HG03103 (cell line): ENCODE data around the gene GRHL1.
"Not testable (repeated sequence)": the region's sequence is repeated elsewhere in the genome, so short reads cannot be mapped to it uniquely, and the experiment has no call there.

ENCODE experiments used
- ATAC-seq: cut with Tn5 transposase; IDR thresholded peaks from one replicate; pipeline ENCODE4 v1.9.1; 2021; ENCODE audit warnings: low read depth; ENCODE audit not compliant: unreplicated experiment

The GRHL1 gene

DNA sequence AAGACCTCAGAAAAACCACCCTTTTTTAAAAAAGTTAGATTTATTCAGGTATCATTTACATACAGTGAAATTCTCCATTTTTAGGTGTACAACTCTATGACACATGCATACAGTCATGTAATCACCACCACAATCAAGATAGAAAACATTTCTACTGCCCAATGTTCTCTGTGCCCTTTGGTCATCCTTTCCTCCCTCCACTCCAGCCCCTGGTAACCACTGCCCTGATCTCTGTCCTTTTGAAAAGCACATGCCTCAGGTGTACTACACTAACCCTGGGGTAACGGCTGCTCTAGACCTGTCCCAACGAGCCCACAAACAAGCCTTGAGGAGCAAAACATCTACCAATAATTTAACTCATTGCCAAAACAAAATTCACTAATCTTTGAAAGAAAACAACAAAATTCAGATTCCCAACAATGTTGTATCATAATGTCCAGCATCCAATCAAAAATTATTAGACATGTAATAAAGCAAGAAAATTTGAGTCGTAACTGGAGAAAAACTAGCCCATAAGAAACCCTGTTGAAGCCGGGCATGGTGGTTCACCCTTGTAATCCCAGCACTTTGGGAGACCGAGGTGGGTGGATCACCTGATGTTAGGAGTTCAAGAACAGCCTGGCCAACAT is 65.9 kb downstream of the GRHL1 start:
- ATAC-seq, result no peak

- no peak for ATAC-seq
These were observed 67.7 kb downstream of the GRHL1 start for GRCh38 chr2:10019174-10019573.

GRCh38 chr2:10019602-10020400 is 68.3 kb downstream of the GRHL1 start:
- no peak for ATAC-seq

GRCh38 chr2:10022041-10022421 is 70.5 kb downstream of the GRHL1 start:
- ATAC-seq, result no peak

DNA sequence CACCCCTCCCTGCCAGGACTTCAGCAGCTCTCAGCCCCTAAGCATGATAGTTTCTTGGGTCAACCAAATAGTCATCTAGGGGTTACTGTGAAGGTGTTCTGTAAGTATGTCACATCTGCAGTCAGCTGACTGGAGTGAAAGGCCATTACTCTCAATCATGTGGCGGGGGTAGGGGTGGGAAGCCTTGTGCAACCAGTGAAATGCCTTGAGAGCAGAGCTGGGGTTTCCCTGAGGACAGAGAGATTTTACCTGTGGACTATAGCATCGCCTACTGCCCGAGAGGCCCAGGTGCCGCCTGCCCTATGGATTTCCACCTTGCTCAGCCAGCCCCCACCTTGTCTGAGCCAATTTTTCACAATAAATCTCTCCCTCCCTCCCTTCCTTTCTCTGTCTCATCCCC is 71.0 kb downstream of the GRHL1 start:
- ATAC-seq, result no peak

GRCh38 chr2:10022966-10023662 is 71.6 kb downstream of the GRHL1 start:
- ATAC-seq, result no peak

DNA sequence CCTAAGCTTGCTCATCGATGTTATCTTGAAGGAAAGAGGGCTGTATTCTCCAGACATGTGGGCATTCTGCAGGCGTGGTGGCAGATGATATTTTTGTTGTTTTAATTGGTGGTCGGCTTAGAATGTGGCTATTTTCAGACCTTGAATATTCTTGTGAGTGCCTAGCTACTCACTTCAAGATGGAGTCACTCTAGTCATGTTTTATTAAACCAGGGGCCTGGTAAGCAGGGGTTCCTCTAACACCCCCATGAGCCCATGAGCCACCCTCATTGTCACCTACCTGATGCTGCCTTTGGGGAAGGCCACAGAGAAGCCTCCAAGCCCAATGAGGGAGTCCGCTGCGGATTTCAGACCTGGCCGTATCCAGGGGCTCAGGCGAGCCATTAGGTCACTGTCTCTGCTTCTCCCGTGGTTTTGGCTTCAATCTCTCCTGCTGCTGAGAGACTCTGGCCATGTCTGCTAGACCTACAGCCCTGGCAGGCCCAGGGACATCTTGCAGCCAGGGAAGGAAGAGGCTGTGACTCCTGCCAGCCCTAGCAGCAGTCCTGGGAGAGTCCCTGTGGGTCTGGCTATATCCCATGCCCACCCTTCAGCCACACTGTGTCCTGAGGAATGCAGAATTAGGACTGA is 75.6 kb downstream of the GRHL1 start:
- ATAC-seq, result no peak

DNA sequence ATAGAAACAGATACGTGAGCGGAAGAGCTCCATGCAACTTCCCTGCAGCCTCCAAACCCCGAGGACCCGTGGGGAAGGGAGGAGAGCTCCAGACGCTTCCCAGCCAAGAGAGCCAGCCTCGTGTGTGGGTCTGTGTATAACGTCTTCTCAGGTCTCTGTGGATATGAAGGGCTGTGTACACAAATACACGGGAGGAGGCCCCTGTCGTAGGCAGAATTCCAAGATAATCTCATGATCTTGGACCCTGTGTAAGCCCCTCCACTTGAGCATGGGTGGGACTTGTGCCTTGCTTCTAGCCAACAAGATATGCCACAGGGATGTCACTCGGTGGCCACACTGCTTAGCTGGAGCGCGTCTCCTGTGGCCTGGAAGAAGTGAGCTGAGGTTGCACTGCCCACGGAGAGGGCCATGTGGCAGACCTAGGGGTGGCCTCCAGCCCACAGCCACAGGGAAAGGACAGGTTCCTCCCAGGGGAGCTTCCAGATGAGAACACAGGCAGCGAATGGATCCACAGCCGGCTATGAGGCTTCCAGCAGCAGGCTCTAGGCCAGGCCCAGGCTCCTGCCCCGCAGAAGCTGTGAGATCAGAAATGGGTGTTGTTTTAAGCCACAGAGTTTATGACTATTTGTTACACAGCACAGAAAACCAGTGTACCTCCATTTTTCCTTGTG is 76.3 kb downstream of the GRHL1 start:
- ATAC-seq, result no peak

GRCh38 chr2:10028407-10028987 is 77.0 kb downstream of the GRHL1 start:
- ATAC-seq, result no peak

DNA sequence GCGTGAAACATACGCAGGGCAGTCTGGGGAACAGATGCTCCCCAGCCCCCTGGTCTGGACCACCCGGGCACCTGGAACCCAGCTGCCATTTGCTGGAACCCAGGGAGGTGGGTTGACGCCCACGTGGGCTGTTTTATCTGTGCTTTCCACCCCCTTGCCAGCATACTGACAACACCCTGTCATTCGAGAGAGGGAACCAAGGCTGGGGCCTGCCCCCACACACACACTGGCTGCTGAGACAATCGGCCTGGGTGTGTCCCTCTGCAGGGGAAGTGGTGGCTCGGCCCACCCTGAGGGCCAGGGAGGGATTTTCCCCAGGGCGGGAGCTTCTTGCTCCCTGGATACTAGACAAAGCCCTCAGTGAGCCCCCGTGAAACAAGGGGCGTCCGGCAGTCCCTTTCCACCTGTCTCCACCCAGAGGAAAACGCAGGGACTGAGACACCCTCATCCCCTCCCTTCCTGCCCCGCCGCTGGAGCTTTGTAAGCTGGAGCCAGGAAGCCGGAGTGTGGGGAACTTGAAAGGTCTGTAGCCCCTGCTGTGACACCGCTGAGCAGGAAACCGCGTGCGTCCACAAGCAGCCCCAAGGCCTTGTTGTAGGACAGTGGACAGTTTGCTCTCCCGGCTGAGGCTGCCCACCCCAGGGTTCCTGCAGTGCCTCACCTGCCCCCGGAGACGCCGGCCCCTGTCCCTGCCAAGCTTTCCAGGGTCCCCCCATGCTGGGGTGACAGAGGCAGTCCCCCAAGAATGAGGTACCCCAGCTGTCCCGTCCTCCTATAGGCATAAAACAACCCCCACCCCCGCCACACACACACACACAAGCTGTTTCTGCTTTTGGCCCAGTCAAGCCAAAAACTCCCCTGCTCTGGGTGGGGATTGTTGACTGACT is 77.7 kb downstream of the GRHL1 start:
- no peak for ATAC-seq

GRCh38 chr2:10029875-10030223 is 78.4 kb downstream of the GRHL1 start:
- ATAC-seq, result no peak

- no peak for ATAC-seq
These were observed 78.8 kb downstream of the GRHL1 start for GRCh38 chr2:10030311-10030736.

DNA sequence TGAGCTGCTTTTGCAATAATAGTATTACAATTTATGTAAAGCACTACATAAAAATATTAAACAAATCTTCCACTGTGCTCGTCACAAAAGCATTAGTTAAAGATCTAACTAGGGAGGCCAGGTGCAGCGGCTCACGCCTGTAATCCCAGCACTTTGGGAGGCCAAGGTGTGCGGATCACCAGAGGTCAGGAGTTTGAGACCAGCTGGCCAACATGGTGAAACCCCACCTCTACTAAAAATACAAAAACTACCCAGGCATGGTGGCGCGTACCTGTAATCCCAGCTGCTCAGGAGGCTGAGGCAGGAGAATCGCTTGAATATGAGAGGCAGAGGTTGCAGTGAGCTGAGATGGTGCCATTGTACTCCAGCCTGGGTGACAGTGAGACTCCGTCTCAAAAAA is 79.3 kb downstream of the GRHL1 start:
- not testable (repeated sequence) for ATAC-seq

- no peak for ATAC-seq
These were observed 80.6 kb downstream of the GRHL1 start for GRCh38 chr2:10031886-10032745.

DNA sequence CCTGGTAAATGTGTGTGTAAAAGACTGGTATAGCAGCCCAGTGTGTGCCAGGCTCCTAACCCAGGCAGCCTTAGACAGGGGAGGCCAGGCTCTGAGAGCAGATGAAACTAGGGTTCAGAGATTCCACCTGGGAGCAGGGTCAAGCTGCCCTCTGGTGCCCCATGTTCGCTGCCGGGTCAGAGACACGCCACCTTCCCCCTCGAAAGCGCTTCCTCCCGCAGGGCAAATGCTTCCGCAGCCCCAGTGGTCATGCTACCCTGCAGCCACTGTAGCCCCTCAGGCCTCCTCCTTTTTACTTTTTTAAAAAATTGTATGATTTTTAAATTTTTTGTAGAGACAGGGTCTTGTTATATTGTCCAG is 81.2 kb downstream of the GRHL1 start:
- no peak for ATAC-seq

DNA sequence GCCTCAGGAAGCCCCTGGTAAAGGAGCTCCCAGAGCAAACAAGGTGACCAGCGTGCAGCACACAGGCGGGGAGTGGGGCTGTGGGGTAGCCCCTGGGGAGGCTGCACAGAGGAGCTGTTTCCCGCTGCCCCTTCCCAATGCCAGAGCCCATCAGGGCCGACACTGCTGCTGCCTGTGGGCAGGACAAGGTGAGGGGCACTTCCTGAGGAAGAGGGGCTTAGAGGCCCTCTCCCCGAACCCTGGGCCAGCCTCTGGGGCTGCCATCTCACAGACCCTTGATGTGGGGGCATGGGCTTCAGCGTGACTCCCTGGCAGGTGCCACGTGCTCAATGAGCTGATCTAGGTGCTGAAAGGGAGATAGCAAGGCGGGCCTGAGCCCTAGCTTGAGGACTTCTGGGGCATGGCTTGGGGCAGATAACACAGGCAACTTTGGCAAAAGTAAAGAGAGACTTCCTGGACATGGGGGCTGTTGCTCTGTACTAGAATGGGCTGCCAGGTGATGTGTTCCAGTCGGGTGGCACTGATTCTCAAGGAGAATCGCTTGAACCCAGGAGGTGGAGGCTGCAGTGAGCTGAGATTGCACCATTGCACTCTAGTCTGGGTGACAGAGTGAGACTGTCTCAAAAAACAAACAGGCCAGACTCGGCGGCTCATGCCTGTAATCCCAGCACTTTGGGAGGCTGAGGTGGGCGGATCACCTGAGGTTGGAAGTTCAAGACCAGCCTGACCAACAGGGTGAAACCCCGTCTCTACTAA is 81.9 kb downstream of the GRHL1 start:
- ATAC-seq, result no peak

DNA sequence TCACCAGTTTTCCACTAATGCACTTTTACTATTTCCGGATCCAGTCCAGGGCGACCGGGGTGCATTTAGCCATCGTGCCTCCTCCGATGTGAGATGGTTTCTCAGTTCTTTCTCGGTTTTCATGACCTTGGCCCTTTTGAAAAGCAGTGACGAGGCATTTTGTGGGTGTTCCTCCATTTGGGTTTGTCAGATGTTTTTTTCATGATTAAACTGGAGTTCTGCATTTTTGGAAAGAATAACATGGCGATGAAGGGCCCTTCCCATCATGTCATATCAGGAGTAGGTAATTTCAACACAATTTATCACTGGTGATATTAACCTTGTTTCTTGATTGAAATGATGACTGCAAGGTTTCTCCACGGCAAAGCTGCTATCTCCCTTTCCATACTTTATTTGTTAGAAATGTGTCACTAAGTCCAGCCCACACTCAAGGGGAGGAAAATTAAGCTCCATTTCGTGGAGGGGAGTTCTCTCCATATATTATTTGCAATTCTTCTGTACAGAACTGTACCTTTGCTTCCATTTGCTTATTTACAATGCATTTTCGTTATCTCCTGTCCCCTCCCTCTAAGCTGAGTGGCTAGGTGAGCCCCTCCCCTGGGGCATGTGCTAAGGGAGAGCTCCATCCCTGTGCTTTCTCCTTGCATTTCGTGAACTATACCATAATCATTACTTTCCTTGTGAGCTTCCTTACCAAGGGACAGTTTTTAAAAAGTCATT is 83.0 kb downstream of the GRHL1 start:
- no peak for ATAC-seq
